KMS-11 (cell line): ENCODE data around the gene WSCD1.

ENCODE experiments used
- H2AFZ ChIP-seq: fragments of 200-600 bp; sonication (generic); 2 replicates; pipeline ENCODE4 v1.6.1; 2016; ENCODE audit warnings: antibody characterized with exemption, mixed run types, low read depth
- H3K27ac ChIP-seq: fragments of 200-600 bp; sonication (generic); 2 replicates; pipeline ENCODE4 v1.6.1; 2016; ENCODE audit warnings: mild to moderate bottlenecking, mixed run types
- H3K27me3 ChIP-seq: fragments of 200-600 bp; sonication (generic); 2 replicates; pipeline ENCODE4 v1.6.1; 2017; ENCODE audit warnings: mild to moderate bottlenecking, low read depth, mixed run types, moderate library complexity; ENCODE audit not compliant: insufficient read depth
- H3K36me3 ChIP-seq: fragments of 200-600 bp; sonication (generic); 2 replicates; pipeline ENCODE4 v1.6.1; 2017; ENCODE audit warnings: mild to moderate bottlenecking, mixed run types; ENCODE audit not compliant: insufficient read depth
- H3K4me1 ChIP-seq: fragments of 200-600 bp; sonication (generic); 2 replicates; pipeline ENCODE4 v1.6.1; 2016; ENCODE audit warnings: mild to moderate bottlenecking, low read depth, mixed run types; ENCODE audit not compliant: poor library complexity, severe bottlenecking
- H3K4me2 ChIP-seq: fragments of 200-600 bp; sonication (generic); 2 replicates; pipeline ENCODE4 v1.7.0; 2016; ENCODE audit warnings: mild to moderate bottlenecking, mixed run types
- H3K4me3 ChIP-seq: fragments of 200-600 bp; sonication (generic); IDR thresholded peaks from 2 replicates; pipeline ENCODE4 v1.6.1; 2017; ENCODE audit warnings: low read depth, low read length, mixed read lengths; ENCODE audit not compliant: insufficient read depth
- H3K79me2 ChIP-seq: fragments of 200-600 bp; sonication (generic); 2 replicates; pipeline ENCODE4 v1.6.1; 2016; ENCODE audit warnings: low read depth, mixed run types; ENCODE audit not compliant: insufficient read depth
- H3K9ac ChIP-seq: fragments of 200-600 bp; sonication (generic); 2 replicates; pipeline ENCODE4 v1.6.1; 2016; ENCODE audit warnings: mild to moderate bottlenecking, mixed run types
- H4K20me1 ChIP-seq: fragments of 200-600 bp; sonication (generic); 2 replicates; pipeline ENCODE4 v1.6.1; 2016; ENCODE audit warnings: mild to moderate bottlenecking, mixed run types; ENCODE audit not compliant: insufficient read depth
- CTCF ChIP-seq: fragments of 200-600 bp; sonication (generic); conservative IDR thresholded peaks from 2 replicates; pipeline ENCODE4 v1.6.1; 2017; ENCODE audit warnings: low read depth, mild to moderate bottlenecking, antibody characterized with exemption, low read length, moderate library complexity, mixed read lengths

WSCD1 gene

GRCh38 chr17:6137716-6138502, 67.7 kb downstream of the WSCD1 start:
- Histone ChIP-seq H3K27ac (no peak overlapping the region), H3K27me3 (no peaks in the 10 kb centered on the region), H3K36me3 (no peaks in the 10 kb centered on the region), H3K4me1 (no peaks in the 10 kb centered on the region), H3K9ac (no peak overlapping the region), H3K4me3 (no peak overlapping the region), H2AFZ (no peak overlapping the region), H3K79me2 (no peaks in the 10 kb centered on the region), H4K20me1 (no peaks in the 10 kb centered on the region), H3K4me2 (no peak overlapping the region)
- TF ChIP-seq CTCF, result no peak

- Histone ChIP-seq H3K36me3 (no peaks in the 10 kb centered on the region), H3K4me2 (no peak overlapping the region)
These were observed 68.7 kb downstream of the WSCD1 start for GRCh38 chr17:6138761-6139446.

GRCh38 chr17:6139447-6139832, 69.3 kb downstream of the WSCD1 start:
- TF ChIP-seq CTCF, result no peak
- no peaks in the 10 kb centered on the region for H3K79me2 ChIP-seq
- H3K4me1 ChIP-seq, result no peaks in the 10 kb centered on the region
- H3K27me3 ChIP-seq, result no peaks in the 10 kb centered on the region
- no peaks in the 10 kb centered on the region for H4K20me1 ChIP-seq
- no peaks in the 10 kb centered on the region for H3K36me3 ChIP-seq
- no peak overlapping the region for H3K9ac ChIP-seq
- no peak overlapping the region for H2AFZ ChIP-seq
- H3K4me2 ChIP-seq, result no peak overlapping the region
- H3K27ac ChIP-seq, result no peak overlapping the region
- no peak overlapping the region for H3K4me3 ChIP-seq

More at GRCh38 chr17:6138761-6139446, 68.7 kb downstream of the WSCD1 start:
- no peak overlapping the region for H3K4me3 ChIP-seq
- no peak overlapping the region for H3K27ac ChIP-seq
- H3K9ac ChIP-seq, result no peak overlapping the region
- no peaks in the 10 kb centered on the region for H3K79me2 ChIP-seq
- no peaks in the 10 kb centered on the region for H3K4me1 ChIP-seq
- H2AFZ ChIP-seq, result no peak overlapping the region
- no peak for TF ChIP-seq CTCF
- no peaks in the 10 kb centered on the region for H3K27me3 ChIP-seq
- no peaks in the 10 kb centered on the region for H4K20me1 ChIP-seq

- no peaks in the 10 kb centered on the region for H3K36me3 ChIP-seq
- no peak overlapping the region for H2AFZ ChIP-seq
- no peaks in the 10 kb centered on the region for H3K4me1 ChIP-seq
- no peak for TF ChIP-seq CTCF
- no peaks in the 10 kb centered on the region for H4K20me1 ChIP-seq
- no peak overlapping the region for H3K9ac ChIP-seq
- no peak overlapping the region for H3K4me2 ChIP-seq
- H3K79me2 ChIP-seq, result no peaks in the 10 kb centered on the region
- H3K27me3 ChIP-seq, result no peaks in the 10 kb centered on the region
- H3K27ac ChIP-seq, result no peak overlapping the region
- H3K4me3 ChIP-seq, result no peak overlapping the region
These were observed 70.0 kb downstream of the WSCD1 start for GRCh38 chr17:6140188-6140587.
